ENCODE results near the gene CDX1. TPM values are rescaled to one million over a fixed set of nuclear protein-coding genes. Genes with fewer than 3 reads are reported as not detected.

The CDX1 gene
- total RNA-seq, 1 donor from 2014 or later, result not detected

GRCh38 chr5:150157168-150157567 is 9.4 kb upstream of the CDX1 start:
- Mint-ChIP-seq H3K4me1 (ENCODE audit: low read depth, unreplicated experiment) (peaks cover 31% of the 10 kb centered on the region), H3K9me3 (ENCODE audit: unreplicated experiment) (peaks cover 16% of the 10 kb centered on the region), H3K27me3 (ENCODE audit: unreplicated experiment) (peaks cover 16% of the 10 kb centered on the region), H3K4me3 (ENCODE audit: unreplicated experiment) (no peak overlapping the region), H3K27ac (ENCODE audit: unreplicated experiment) (no peak overlapping the region), H3K36me3 (ENCODE audit: unreplicated experiment) (no peaks in the 10 kb centered on the region)
- no peak for DNase-seq
- no peak for TF ChIP-seq CTCF (IDR thresholded peaks at IDR 0.05; ENCODE audit: partially characterized antibody, unreplicated experiment)

GRCh38 chr5:150158170-150158949 is 8.2 kb upstream of the CDX1 start:
- peak; percentile 76 for DNase-seq
- no peak overlapping the region for H3K27ac Mint-ChIP-seq (ENCODE audit: unreplicated experiment)
- peaks cover 16% of the 10 kb centered on the region for H3K27me3 Mint-ChIP-seq (ENCODE audit: unreplicated experiment)
- peaks cover 33% of the 10 kb centered on the region for H3K4me1 Mint-ChIP-seq (ENCODE audit: low read depth, unreplicated experiment)
- H3K36me3 Mint-ChIP-seq (ENCODE audit: unreplicated experiment), result no peaks in the 10 kb centered on the region
- H3K9me3 Mint-ChIP-seq (ENCODE audit: unreplicated experiment), result peaks cover 17% of the 10 kb centered on the region
- TF ChIP-seq CTCF (IDR thresholded peaks at IDR 0.05; ENCODE audit: partially characterized antibody, unreplicated experiment), result no peak
- H3K4me3 Mint-ChIP-seq (ENCODE audit: unreplicated experiment), result no peak overlapping the region

GRCh38 chr5:150159031-150159430 is 7.5 kb upstream of the CDX1 start:
- Mint-ChIP-seq H3K27me3 (ENCODE audit: unreplicated experiment) (peaks cover 16% of the 10 kb centered on the region), H3K9me3 (ENCODE audit: unreplicated experiment) (peaks cover 17% of the 10 kb centered on the region), H3K36me3 (ENCODE audit: unreplicated experiment) (no peaks in the 10 kb centered on the region), H3K4me1 (ENCODE audit: low read depth, unreplicated experiment) (peaks cover 33% of the 10 kb centered on the region), H3K4me3 (ENCODE audit: unreplicated experiment) (no peak overlapping the region), H3K27ac (ENCODE audit: unreplicated experiment) (no peak overlapping the region)
- TF ChIP-seq CTCF (IDR thresholded peaks at IDR 0.05; ENCODE audit: partially characterized antibody, unreplicated experiment), result no peak
- DNase-seq, result no peak

DNA sequence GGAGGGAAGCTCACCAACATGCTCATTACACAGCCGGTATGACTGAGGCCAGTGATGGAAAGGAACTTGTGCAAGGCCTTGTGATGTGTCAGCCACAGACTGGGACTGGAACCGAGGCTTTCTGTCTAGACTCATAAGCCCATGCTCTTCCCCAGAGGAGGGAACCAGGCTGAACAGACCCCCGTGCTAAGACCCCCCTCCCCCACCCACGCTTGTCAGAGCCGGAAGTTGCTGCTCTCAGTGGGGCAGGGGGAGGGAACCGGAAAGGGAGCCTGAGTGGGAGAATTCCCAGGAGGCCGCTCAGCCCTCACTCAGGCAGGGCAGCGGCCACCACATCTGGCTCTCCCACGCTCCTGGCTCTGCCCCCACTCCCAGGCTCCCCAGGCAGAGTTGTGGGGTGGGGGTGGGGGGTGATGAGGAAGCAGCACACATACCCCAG is 6.8 kb upstream of the CDX1 start:
- no peak for TF ChIP-seq CTCF (IDR thresholded peaks at IDR 0.05; ENCODE audit: partially characterized antibody, unreplicated experiment)
- no peaks in the 10 kb centered on the region for H3K36me3 Mint-ChIP-seq (ENCODE audit: unreplicated experiment)
- no peak overlapping the region for H3K27ac Mint-ChIP-seq (ENCODE audit: unreplicated experiment)
- no peak overlapping the region for H3K4me3 Mint-ChIP-seq (ENCODE audit: unreplicated experiment)
- H3K9me3 Mint-ChIP-seq (ENCODE audit: unreplicated experiment), result peaks cover 17% of the 10 kb centered on the region
- DNase-seq, result no peak
- H3K4me1 Mint-ChIP-seq (ENCODE audit: low read depth, unreplicated experiment), result peaks cover 35% of the 10 kb centered on the region
- H3K27me3 Mint-ChIP-seq (ENCODE audit: unreplicated experiment), result peaks cover 12% of the 10 kb centered on the region

- Mint-ChIP-seq H3K4me3 (ENCODE audit: unreplicated experiment) (no peak overlapping the region), H3K27ac (ENCODE audit: unreplicated experiment) (peak overlapping the region; percentile 8), H3K36me3 (ENCODE audit: unreplicated experiment) (no peaks in the 10 kb centered on the region), H3K4me1 (ENCODE audit: low read depth, unreplicated experiment) (peaks cover 37% of the 10 kb centered on the region), H3K27me3 (ENCODE audit: unreplicated experiment) (peaks cover 12% of the 10 kb centered on the region), H3K9me3 (ENCODE audit: unreplicated experiment) (peaks cover 17% of the 10 kb centered on the region)
- TF ChIP-seq CTCF (IDR thresholded peaks at IDR 0.05; ENCODE audit: partially characterized antibody, unreplicated experiment), result no peak
- no peak for DNase-seq
Measured at GRCh38 chr5:150160448-150161081, 6.0 kb upstream of the CDX1 start.

Measured in glutamatergic neuron (in vitro differentiated cells).